Mesenteric fat pad (tissue), 1 donor: ENCODE measurements around the gene RERG. TPM values are rescaled to one million over a fixed set of nuclear protein-coding genes. Genes with fewer than 3 reads are reported as not detected.

Source experiments
- DNase-seq: peaks from one replicate; pipeline ENCODE4 v3.0.0-alpha.2; 2020; ENCODE audit warnings: low spot score
- total RNA-seq: library from RNA; stranded (reverse); fragmentation: NEBNext Ultra II Directional; extraction: Animal tissue kit (Norgen Biotek cat#: 25700); gene quantifications from one replicate; pipeline ENCODE4 v1.2.1, GENCODE V29; 2021
- donor health status: DM: yes; HTN: yes; CAD: no.

RERG gene
- total RNA-seq, 1 donor from 2014 or later, result 15.9 TPM

- DNase-seq, result no peak
These were observed 28.5 kb downstream of the RERG start for GRCh38 chr12:15192720-15193119.

GRCh38 chr12:15188127-15188526 lies 33.1 kb downstream of the RERG start:
- no peak for DNase-seq

- DNase-seq, result no peak
These were observed 34.6 kb downstream of the RERG start for GRCh38 chr12:15186597-15186996.

- DNase-seq, result no peak
These were observed 36.7 kb downstream of the RERG start for GRCh38 chr12:15184484-15184883.

DNA sequence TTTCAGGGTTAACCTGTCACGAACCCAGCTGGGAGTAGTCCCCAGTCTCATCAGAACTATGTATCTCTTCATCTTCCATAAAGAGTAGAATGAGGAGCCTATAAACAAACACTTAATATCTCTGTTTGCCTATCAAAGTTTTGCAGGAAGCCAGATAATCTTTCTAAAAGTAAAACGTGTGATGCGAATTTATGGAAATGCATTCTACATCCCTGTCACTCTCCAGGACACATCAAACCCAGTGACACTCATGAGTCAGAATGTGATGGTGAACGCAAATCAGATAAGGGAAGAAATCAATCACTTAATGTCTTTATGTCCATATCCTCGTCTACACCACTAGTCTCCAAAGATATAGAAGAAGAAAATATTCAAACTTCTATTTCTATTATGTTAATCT lies 37.4 kb downstream of the RERG start:
- no peak for DNase-seq

DNA sequence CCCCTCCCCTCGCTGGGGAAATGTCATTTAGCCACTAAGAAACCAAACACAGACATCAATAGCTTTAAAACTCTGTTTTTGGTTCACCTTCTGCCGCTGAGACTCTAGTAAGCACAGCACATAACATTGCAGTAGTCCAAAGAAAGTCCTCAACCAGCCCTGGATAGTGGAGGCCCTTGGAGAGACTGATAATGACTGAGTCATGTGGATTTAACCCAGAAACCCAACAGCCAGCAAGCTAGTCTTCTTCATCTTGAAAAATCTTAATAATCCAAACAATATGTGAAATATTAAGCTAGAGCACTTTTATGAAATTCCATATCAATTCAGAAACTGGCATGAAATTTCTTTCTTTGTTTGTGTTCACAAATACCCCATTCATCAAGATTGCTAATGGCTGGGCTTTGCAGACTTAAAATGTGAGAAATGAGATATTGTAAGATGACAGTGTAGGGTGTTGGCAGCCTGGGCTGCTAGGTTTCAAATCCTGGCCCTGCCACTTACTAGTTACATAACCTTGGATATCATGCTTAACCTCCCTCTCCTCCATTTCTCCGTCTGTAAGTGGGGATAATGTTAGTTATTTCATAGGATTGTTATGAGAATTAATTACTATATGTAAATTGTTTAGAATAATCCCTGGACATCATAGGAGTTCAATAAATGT lies 40.1 kb downstream of the RERG start:
- DNase-seq, result no peak

GRCh38 chr12:15180325-15180724 lies 40.9 kb downstream of the RERG start:
- no peak for DNase-seq

DNA sequence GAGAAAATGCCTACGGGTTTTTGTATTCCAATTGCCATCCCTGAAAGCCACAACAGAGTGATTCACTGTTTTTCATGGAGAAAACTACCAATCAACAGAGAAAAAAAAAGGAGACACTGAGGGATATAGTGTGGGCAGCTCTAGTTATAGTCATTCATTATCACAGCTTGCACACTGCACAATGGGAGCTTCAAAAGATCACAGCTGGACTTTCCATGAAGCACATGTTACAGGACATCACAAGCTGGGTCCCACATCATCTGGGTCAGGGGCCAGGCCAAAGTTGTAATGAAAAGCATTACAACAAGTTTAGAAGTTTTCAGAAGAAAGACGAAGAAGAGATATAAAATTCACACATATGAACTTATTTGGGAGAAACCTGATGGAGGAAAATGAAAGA lies 41.5 kb downstream of the RERG start:
- DNase-seq, result no peak

- DNase-seq, result no peak
These were observed 48.1 kb downstream of the RERG start for GRCh38 chr12:15173142-15173541.

DNA sequence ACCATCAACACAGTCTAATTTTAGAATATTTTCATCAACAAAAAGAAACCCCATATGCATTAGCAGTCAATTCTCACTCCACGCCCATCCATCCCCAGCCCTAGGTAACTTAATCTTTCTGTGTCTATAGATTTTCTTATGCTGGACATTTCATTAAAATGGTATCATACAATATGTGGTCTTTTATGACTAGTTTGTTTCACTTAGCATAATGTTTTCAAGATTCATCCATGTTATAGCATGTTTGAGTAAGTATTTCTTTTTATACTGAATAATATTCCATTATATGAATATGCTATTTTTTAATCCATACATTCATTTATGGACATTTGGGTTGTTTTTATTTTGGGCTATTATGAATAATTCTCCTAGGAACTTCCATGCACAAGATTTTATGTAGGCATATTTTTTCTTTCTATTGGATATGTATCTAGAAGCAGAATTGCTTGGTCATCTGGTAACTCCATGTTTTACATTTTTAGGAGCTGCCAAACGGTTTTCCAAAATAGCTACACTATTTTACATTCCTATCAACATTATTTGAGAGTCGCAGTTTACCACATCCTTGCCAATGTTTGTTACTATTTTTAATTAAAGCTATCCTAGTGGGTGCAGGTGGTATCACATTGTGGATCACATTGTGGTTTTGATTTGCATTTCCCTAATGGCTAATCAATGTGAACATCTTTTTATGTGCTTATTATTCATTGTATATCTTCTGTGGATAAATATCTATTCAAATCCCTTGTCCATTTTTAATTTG lies 49.0 kb downstream of the RERG start:
- no peak for DNase-seq

GRCh38 chr12:15171012-15171655 lies 50.1 kb downstream of the RERG start:
- no peak for DNase-seq

DNA sequence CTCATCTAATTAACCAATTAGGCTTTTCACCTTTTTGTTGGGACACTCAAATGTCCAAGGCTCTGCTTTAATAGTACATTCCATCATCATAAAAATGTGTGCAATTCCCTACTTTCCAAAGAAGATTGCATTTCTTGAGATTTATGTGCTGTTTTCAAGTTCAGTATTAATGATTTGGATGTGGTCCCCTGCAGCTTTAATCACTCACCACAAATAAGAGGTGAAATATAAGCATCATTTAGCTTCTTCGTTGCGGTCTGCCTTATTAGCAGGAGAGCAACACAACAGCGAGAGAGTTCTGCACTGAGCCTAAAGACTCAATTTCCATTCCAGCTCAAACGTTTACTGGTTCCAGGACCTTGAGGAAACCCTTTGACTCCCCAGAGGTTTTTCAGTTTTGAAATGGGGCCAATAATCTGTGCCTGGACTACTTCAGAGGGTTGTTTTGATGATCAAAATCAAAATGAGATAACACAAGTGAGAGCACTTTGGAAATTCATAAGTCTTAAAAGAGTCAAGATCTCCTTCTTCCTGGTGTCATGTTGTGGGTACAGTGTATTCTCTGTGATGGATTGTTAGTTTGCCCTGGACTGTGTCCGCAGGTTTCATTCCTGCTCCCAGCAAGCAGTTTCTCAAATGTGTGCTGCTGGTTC lies 53.1 kb downstream of the RERG start:
- DNase-seq, result no peak

GRCh38 chr12:15165012-15165659 lies 56.1 kb downstream of the RERG start:
- no peak for DNase-seq

DNA sequence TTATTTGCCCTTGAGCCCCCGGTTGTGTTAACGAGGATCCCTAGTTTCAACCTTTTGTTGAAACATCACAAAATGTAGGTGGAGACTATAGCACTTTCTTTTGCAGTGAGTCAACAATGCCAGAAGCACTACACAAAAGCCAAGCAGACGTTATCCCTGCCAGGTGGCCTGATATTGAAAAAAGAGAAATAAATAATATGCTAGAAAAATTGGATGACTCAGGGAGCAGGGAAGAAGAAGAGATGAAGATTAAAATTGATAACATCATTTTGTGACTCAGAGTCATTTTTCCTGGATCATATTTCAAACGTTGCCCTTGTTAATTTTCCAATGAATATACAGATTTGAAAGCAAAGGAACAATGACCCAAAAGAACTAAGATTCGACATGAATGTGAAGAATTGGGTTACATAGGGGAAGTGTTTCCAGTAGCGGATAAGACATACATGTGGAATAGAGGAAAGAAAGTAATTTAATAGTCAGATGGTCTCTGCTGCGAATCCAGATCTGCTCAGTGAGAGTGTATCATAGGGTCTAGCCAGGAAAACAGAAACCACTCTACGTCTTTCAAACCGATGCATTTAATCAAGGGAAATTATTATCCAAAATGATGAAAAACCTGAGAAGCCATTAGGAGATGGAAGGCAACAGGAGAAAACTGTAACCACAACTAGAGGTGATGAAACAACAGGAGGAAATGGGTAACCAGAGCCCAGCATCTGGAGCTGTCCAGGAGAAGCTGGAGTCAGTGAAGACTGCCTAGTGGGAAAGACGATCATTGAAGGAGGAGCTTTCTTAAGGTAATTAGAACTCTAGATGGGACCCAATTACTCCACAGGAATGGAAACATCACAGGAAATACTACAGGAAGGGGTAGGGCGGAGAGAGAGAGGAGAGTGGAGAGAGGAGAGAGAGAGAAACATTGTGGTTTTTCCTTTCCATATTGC lies 57.9 kb downstream of the RERG start:
- no peak for DNase-seq

DNA sequence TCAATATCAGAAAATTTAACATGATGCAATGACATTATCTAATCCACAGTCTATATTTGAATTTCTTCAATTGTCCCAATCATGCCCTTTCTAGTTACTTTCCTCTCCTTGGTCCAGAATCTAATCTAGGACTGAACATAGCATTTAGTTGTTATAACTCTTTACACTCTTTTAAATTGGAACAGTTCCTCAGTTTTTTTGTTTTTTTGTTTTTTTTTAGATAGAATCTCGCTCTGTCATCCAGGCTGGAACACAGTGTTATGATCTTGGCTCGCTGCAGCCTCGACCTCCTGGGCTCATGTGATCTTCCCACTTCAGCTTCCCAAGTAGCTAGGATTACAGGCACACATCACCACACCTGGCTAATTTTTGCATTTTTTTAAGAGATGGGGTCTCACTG lies 63.1 kb downstream of the RERG start:
- DNase-seq, result no peak

DNA sequence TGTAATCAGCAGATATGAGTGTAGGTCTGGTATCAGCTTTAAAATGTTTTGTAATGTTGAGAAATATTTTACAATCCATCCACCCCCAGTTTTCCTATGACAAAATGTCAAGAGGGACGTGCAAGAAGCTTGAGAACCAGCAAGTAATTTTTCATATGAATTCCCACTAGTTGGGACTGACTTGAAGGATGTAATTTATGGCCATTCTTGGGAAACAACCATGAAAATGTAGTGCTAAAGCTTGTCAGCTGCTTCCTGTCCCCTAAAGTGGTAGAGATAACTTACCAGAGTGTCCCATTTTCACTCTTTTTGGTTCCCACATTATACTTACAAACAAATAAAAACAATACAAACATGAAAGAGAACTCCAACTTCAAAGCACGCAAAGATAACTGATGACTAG lies 63.9 kb downstream of the RERG start:
- DNase-seq, result no peak

GRCh38 chr12:15155271-15155670 lies 65.9 kb downstream of the RERG start:
- DNase-seq, result no peak

- DNase-seq, result no peak
These were observed 67.1 kb downstream of the RERG start for GRCh38 chr12:15154103-15154502.

DNA sequence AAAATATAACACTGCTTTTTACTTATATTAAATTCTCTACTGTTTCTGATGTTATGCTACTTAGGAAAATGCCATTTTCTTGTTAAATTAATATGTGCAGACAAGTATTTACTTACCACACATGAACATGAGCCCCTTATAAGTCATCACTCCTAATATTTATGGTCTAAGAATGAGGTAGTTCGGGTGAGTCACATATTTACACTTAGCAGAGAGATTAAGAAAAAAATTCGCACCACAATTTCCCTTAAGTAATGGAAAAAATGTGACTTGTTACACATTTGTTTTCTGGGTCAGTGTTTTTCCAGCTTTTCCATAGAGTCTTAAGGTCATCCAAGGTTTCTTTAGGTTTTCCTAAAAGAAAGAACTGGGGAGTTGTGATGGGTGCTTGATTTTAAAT lies 68.3 kb downstream of the RERG start:
- DNase-seq, result no peak

DNA sequence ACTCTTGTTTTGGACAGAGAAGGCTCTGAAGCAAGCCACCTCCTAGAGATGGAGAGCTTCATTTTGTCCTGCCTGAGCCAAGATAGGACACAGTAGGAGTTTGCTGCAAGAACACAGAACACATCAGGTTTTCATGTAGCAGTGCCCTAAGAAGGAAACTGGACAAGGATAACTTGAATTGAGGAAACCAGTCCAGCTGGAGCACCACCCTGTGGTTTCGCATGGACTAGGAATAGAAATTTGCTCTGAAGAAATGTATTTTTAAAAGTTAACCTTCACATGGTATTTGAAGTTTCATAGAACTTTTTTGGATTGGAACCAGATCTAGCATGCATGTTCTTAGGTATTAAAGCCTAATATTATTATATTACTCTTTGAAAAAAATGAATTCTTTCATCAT lies 68.8 kb downstream of the RERG start:
- no peak for DNase-seq
